T-helper 17 cell (primary cell): ENCODE data around the gene DNAJB11. TPM values are rescaled to one million over a fixed set of nuclear protein-coding genes. Genes with fewer than 3 reads are reported as not detected.

Experiments used
- ATAC-seq: fragments of 150-1000 bp; cut with Tn5 transposase; 2 replicates; pipeline ENCODE4 v1.10.0; 2021; ENCODE audit warnings: mild to moderate bottlenecking, moderate library complexity
- DNase-seq, 3 donors: peaks; one replicate each; pipeline versions ENCODE4 v3.0.0 to v3.0.0-alpha.2; 2020 to 2021
- H3K9me3 ChIP-seq: one replicate; pipeline ENCODE4 v1.7.0; 2013; ENCODE audit warnings: low read length, mild to moderate bottlenecking; ENCODE audit not compliant: control insufficient read depth, poor library complexity, severe bottlenecking
- H3K27ac Mint-ChIP-seq: one replicate; pipeline ENCODE4 v1.8.0; 2022; ENCODE audit warnings: mild to moderate bottlenecking, moderate library complexity, mixed read lengths
- H3K27me3 Mint-ChIP-seq: one replicate; pipeline ENCODE4 v1.8.0; 2022; ENCODE audit warnings: mixed read lengths
- H3K36me3 Mint-ChIP-seq: one replicate; pipeline ENCODE4 v1.8.0; 2022; ENCODE audit warnings: low read depth, mixed read lengths
- H3K4me1 Mint-ChIP-seq: one replicate; pipeline ENCODE4 v1.8.0; 2022; ENCODE audit warnings: mild to moderate bottlenecking, mixed read lengths
- H3K4me3 Mint-ChIP-seq: one replicate; pipeline ENCODE4 v1.8.0; 2022; ENCODE audit warnings: mild to moderate bottlenecking, moderate library complexity, mixed read lengths
- total RNA-seq, 4 donors: library from RNA in 2 of 4; stranded (reverse) in 2 of 4; gene quantifications; one replicate each; pipeline ENCODE4 v1.2.3 and lab custom pipeline; 2022 to 2026

The DNAJB11 gene
- total RNA-seq, 2 donors from 2014 or later = 83.4 to 101 TPM

DNA sequence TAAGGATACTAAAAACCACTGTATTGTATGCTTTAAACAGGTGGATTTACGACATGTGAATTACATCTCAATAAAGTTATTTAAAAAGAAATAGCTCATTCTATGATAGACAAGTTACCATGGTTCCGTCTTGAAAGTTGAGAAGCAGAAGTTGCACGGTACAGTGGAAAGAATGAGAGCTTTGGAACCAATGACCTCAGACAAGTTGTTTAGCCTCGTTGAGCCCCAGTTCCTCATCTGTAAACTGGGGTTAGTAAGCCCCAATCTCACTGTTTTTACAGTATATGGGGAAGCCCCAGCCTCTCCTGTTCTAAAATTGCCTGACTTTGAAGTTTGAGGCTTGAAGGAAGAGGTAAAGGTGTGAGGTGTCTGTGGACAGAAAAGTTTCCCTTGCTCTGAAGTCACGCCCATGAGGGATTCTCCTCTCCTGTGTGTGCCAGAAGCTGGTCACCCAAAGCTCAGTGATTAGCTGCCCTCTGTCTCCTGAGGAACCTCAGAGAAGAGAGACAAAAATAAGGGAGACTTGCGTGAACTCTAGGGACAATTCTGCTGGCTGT, 36.3 kb upstream of the DNAJB11 start:
- Mint-ChIP-seq H3K27ac (peak overlapping the region; percentile 95), H3K36me3 (no peaks in the 10 kb centered on the region), H3K4me3 (peak overlapping the region; percentile 76), H3K27me3 (no peaks in the 10 kb centered on the region), H3K4me1 (peaks cover 29% of the 10 kb centered on the region)
- peak in 1 of 3 donors; percentile 12 for DNase-seq
- no peaks in the 10 kb centered on the region for H3K9me3 ChIP-seq
- ATAC-seq = peak; percentile 97

DNA sequence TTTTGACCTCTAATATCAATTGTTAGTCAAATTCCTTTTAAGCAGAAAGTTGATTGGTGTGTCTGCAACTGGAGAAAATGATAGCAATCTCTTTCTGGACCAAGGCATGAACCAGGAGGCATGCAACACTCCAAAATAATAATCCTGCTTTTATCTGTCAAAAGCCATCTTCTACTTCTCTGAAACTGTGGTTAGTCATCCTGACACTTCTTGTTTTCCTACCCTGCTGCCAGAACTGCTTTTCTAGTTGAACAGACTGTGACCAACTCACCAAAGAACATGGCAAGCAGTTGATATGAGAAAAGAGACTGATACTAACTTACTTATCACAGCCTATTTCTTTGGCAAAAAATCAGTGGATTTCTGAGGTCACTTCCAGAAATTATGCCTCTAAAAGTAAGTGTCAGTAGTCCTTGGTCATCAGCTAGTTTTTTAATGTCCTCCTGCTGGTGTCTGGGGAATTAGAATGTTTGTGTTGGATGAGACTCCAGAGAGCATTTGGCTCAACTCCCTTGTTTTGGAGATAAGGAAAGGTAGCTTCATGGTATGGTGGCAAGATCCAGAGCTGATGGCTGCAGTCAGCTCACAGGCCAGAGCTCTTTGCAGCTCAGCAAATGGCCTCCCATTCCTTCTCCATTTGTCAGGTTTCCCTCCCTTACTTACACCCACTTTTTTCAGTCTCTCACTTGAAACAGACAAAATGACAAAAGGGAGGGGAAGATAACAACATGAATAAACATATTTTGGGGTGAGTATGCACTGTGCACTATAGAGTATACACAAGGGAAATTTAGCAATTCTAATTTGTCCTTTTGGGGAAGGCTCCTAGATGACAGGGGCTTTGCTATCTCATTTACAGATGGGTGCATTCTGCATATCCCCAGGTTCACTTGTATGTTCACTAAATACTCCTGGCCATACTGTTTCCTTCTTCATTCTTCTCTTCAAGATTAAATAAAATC, 33.4 kb upstream of the DNAJB11 start:
- DNase-seq (no peak), ATAC-seq (no peak)
- H3K9me3 ChIP-seq = no peaks in the 10 kb centered on the region
- peaks cover 33% of the 10 kb centered on the region for H3K4me1 Mint-ChIP-seq
- no peak overlapping the region for H3K4me3 Mint-ChIP-seq
- no peaks in the 10 kb centered on the region for H3K36me3 Mint-ChIP-seq
- H3K27me3 Mint-ChIP-seq = no peaks in the 10 kb centered on the region
- peak overlapping the region; percentile 95 for H3K27ac Mint-ChIP-seq

DNA sequence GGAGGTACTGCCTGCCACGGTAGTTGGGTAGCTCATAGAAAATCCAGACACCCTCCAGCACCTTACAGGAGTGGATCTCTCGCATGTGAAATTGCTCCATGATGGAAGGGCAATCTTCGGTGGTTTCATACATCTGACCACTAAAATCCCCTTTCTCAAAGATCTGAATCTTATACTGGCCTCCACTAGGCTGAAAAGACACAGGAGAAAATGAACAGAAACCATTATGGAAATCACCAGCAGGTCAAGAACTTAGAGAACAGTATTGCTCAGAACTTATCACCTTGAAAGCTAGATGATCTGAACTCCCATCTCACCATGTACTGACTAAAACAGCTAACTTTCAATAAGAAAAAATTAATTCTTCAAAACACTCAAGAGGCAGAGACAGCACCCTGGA, 31.7 kb upstream of the DNAJB11 start:
- no peaks in the 10 kb centered on the region for H3K9me3 ChIP-seq
- Mint-ChIP-seq H3K27ac (peak overlapping the region; percentile 95), H3K36me3 (no peaks in the 10 kb centered on the region), H3K4me1 (peaks cover 29% of the 10 kb centered on the region), H3K27me3 (no peaks in the 10 kb centered on the region), H3K4me3 (no peak overlapping the region)
- no peak for ATAC-seq
- DNase-seq = no peak

DNA sequence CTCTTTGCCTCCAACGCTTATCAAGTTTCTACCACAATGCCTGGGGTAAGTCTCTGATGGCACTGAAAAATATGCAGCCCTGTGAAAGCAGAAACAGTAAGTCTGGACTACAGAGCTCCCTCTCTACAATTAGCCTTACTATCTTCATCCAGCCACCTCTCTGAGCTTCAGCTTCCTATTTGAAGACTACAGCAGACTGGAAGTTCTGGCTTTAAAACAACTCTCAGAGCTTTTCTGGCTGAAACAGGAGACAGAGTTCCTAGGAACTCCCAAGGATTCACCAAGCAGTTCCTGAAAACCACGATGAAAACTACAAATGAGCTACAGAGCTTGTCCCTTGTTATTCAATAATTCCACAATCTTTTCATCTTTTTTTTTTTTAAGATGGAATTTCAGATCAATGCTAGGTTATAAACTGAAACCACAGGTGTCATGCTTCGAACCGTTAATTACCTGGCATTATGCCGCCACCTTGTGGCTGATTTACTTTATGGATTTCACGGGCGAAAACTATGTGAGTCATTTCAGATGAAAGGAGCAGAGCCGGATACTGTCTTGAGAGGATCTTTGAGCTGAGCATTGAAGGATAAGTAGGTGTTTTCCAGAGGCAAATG, 30.2 kb upstream of the DNAJB11 start:
- ATAC-seq (peak; percentile 98), DNase-seq (peak; percentile 50 to 80 (median 70))
- Mint-ChIP-seq H3K27ac (peak overlapping the region; percentile 74), H3K4me1 (peaks cover 14% of the 10 kb centered on the region), H3K4me3 (peak overlapping the region; percentile 67), H3K36me3 (no peaks in the 10 kb centered on the region), H3K27me3 (no peaks in the 10 kb centered on the region)
- no peaks in the 10 kb centered on the region for H3K9me3 ChIP-seq

DNA sequence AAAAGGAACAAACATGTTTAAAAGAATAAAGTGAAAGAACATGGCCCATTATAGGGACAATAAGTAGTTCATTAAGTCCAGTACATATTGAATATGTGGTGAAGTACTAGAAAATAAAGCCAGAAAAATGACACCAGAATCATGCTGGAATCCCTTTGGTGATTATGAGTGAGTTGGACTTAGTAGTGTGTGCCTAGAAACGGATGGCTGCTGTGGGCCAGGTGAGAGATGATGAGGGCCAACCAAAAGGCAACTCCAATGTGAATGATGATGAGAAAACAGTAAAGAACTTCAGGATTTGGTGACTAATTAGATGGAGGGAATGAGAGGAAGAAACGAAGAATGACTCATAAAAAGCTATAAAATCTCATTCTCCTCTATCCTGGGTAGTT, 29.7 kb upstream of the DNAJB11 start:
- peak; percentile 37 for ATAC-seq
- Mint-ChIP-seq H3K27me3 (no peaks in the 10 kb centered on the region), H3K4me3 (peak overlapping the region; percentile 67)

DNA sequence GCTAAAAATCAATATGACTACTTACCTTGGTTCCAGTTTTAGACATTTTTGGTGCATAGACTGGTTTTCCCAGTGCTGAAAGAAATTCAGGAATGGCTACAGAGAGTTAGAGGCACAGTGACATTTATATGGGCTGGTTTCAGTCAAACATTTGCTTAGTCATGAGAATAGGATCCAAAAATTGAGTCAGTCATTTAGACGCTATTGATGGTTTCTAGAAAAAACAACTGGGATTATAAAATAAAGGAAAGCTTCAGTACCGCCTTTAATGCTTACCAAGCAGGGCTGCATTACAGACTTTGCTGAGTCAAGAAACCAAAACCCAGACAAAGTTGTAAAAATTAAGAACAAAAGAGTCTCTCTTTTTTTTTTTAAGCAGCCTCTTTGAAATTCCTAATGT, 26.2 kb upstream of the DNAJB11 start, which contains the start of gene CRYGS:
TSS of gene CRYGS (minus strand) at position 100 of the 400 bp plus-strand sequence. CDS start at position 46, 54 bp downstream.
- Mint-ChIP-seq H3K36me3 (no peaks in the 10 kb centered on the region), H3K27ac (peak within 1 kb of the TSS; percentile 24), H3K27me3 (no peaks in the 10 kb centered on the region)

More for the DNA sequence above, 29.7 kb upstream of the DNAJB11 start:
- no peaks in the 10 kb centered on the region for H3K9me3 ChIP-seq
- Mint-ChIP-seq H3K36me3 (no peaks in the 10 kb centered on the region), H3K27ac (peak overlapping the region; percentile 74), H3K4me1 (peaks cover 11% of the 10 kb centered on the region)
- no peak for DNase-seq

DNA sequence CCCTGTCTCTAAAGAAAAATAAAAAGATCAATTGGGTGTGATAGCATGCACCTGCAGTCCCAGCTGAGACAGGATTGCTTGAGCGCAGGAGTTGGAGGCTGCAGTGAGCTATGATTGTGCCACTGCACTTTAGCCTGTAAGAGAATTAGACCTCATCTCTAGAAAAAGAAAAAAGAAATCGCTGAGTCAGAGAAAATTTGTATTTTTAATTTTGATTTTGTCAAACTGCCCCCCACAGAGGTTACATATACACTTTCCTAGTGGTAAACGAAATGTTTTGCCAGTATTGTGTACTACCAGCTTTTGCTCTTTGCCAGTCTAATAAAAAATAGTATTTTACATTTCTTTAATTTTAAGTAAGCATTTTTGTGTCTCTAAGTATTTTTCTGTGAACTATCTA, 21.0 kb upstream of the DNAJB11 start:
- DNase-seq (no peak), ATAC-seq (no peak)
- peaks cover 10% of the 10 kb centered on the region for H3K36me3 Mint-ChIP-seq
- no peak overlapping the region for H3K27ac Mint-ChIP-seq
- H3K9me3 ChIP-seq = no peaks in the 10 kb centered on the region
- peaks cover 10% of the 10 kb centered on the region for H3K4me1 Mint-ChIP-seq
- H3K27me3 Mint-ChIP-seq = no peaks in the 10 kb centered on the region
- H3K4me3 Mint-ChIP-seq = no peak overlapping the region

More for the DNA sequence above, 26.2 kb upstream of the DNAJB11 start, which contains the start of gene CRYGS:
- no peaks in the 10 kb centered on the region for H3K9me3 ChIP-seq
- DNase-seq = no peak
- ATAC-seq = no peak
- H3K4me1 Mint-ChIP-seq = peaks cover 10% of the 10 kb centered on the region
- H3K4me3 Mint-ChIP-seq = no peak within 1 kb of the TSS

DNA sequence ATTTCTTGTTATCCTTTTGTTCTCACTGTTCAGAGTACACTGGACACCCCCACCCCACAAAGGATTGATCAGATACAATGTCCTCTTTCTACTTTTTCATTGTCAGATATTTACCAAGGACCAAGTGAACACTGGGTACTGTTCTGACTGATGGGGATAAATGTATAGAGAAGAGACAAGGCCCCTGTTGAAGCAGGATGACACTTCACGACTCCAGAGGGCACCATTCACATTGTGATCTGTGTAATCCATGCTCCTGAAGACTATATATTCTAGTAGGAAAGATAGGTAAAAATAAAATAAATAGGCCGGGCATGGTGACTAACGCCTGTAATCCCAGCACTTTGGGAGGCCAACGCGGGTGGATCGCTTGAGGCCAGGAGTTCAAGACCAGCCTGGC, 19.1 kb upstream of the DNAJB11 start:
- H3K4me1 Mint-ChIP-seq = peaks cover 10% of the 10 kb centered on the region
- ATAC-seq (no peak), DNase-seq (no peak)
- H3K9me3 ChIP-seq = no peaks in the 10 kb centered on the region
- H3K36me3 Mint-ChIP-seq = peaks cover 10% of the 10 kb centered on the region
- no peaks in the 10 kb centered on the region for H3K27me3 Mint-ChIP-seq
- no peak overlapping the region for H3K27ac Mint-ChIP-seq
- no peak overlapping the region for H3K4me3 Mint-ChIP-seq

DNA sequence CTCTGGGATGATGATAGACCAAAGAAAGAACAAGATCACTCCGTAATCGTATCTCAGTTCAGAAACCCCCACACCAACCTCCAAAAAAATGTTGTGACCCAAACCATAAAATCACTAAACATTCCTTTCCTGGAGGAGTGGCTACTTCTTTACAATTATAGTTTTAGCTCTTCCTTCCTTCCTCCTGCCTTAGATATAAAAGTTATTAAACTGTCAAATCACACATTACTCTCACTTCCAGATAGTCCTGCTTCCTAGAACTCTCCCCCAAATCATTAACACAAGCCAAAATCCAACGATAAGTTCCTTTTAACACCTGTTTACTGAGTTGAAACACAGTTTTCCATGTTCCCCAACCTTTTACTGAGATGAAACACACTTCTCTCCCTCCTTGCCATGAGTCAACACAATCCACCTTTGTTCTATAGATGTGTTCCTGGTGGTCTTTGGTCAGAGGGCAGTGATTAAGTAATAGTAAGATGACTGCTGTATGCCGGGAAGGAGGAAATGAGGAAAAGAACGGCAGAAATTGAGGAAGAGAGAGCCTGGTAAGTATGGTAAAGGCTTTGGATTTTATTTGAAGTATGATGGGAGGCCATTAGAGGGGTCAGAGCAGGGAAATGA, 18.0 kb upstream of the DNAJB11 start:
- Mint-ChIP-seq H3K36me3 (peaks cover 14% of the 10 kb centered on the region), H3K4me1 (peaks cover 13% of the 10 kb centered on the region), H3K27ac (peak overlapping the region; percentile 11), H3K27me3 (no peaks in the 10 kb centered on the region), H3K4me3 (no peak overlapping the region)
- H3K9me3 ChIP-seq = no peaks in the 10 kb centered on the region
- no peak for ATAC-seq
- DNase-seq = no peak

DNA sequence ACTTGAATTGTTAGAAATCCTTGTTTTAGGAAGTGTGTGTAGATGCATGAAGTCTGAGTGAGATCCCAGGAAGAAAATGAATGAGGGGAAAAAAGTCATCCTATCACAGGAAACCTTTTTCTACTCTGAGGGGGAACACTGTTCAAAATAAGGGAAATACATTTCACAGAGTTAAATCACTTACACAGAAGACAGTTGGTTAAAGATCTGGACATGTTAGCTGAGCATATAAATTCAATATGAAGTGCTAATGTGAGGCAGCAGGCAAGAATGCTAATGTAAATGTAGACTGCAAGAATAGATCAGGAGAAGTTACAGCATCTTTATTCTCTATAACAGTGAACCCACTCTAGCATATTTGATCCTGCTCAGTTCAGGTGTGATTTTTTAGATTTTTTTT, 5.9 kb upstream of the DNAJB11 start:
- no peak overlapping the region for H3K27ac Mint-ChIP-seq
- peaks cover 29% of the 10 kb centered on the region for H3K4me1 Mint-ChIP-seq
- DNase-seq = no peak
- no peaks in the 10 kb centered on the region for H3K9me3 ChIP-seq
- no peak for ATAC-seq
- H3K27me3 Mint-ChIP-seq = no peaks in the 10 kb centered on the region
- no peaks in the 10 kb centered on the region for H3K36me3 Mint-ChIP-seq
- H3K4me3 Mint-ChIP-seq = peak overlapping the region; percentile 5

DNA sequence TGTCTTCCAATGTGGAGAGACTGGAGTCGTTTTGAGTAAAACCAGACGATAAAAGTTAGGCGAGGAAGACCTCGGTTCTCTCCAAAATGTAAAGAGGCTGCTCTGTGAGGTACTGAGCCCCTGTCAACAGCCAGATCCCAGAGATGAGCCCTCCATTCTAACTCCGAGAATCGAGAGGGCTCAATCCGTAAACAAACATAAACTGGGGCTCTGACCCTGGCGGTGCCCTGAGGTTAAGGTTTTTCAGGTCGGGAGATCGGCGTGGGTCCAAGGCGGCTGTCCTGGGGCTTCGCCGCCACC, 3.8 kb upstream of the DNAJB11 start:
- Mint-ChIP-seq H3K4me1 (peaks cover 40% of the 10 kb centered on the region), H3K4me3 (peak overlapping the region; percentile 94), H3K27me3 (no peaks in the 10 kb centered on the region), H3K36me3 (peaks cover 2% of the 10 kb centered on the region), H3K27ac (peak overlapping the region; percentile 92)
- DNase-seq (no peak), ATAC-seq (no peak)
- no peaks in the 10 kb centered on the region for H3K9me3 ChIP-seq

DNA sequence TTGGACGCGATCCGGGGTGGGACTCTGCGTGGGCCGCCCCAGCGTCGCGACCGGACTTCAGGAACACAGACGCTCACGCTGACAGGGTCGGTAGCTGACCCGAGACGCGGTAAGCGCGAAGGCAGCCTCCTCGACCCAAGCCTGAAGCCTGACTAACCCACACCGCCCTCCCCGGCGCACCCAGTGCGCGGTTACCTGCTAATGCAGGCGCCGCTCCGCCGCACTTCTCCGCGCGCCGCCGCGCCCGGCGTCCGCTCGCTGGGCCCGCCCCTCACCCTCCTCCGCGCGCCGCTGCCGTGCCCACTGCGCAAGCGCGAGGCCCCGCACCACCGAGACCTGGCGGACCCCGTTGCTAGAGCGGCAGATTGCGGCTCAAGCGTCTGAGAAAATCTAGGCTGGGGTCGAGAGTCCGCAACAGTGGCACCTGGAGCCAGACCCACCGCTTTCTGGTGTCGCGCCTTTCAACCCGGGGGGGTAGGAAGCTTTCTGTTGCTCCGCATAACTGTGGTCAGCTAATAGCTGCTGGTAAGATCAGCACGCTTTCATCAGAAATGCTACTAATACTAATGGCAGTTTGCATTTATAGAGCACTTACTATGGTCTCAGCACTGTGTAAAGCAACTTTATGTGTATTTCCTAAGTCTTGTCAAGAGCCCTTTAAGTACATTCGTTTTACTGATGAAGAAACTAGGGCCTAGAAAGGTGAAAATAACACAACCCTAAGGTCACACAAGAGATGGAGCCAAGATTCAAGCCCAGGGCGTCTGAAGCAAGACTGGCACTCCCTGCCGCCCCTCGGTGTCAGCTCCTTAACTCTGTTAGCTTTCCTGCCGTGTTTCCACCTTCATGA, 3.2 kb upstream of the DNAJB11 start, which contains the start of gene TBCCD1:
TSS of gene TBCCD1 (minus strand) at position 268 of the 850 bp plus-strand sequence. CDS start 3,010 bp downstream, outside the sequence.
- Mint-ChIP-seq H3K4me1 (peaks cover 38% of the 10 kb centered on the region), H3K36me3 (peaks cover 2% of the 10 kb centered on the region), H3K4me3 (peak within 1 kb of the TSS; percentile 94), H3K27ac (peak within 1 kb of the TSS; percentile 92), H3K27me3 (no peaks in the 10 kb centered on the region)
- peak; percentile 63 for ATAC-seq
- DNase-seq = peak; percentile 94 to 99 (median 95)
- no peaks in the 10 kb centered on the region for H3K9me3 ChIP-seq
